HEK293 (cell line): ENCODE measurements around the gene CHRNE.

Experiments
- CTCF ChIA-PET: fragments of 350-600 bp; formaldehyde crosslinking; extraction: SDS; loops from one replicate; lab custom pipeline; 2021; ENCODE audit warnings: antibody characterized with exemption; lab: Yijun Ruan, JAX
- POLR2A ChIA-PET: fragments of 300-600 bp; formaldehyde crosslinking; extraction: SDS; loops from one replicate; lab custom pipeline; 2020; ENCODE audit warnings: antibody characterized with exemption, inconsistent platforms; lab: Yijun Ruan, JAX
- H3K27ac ChIP-seq: fragments of 200-500 bp; sonication (Bioruptor generic); 2 replicates; pipeline ENCODE4 v1.5.1; 2014; ENCODE audit warnings: low read depth, low read length, control low read depth, inconsistent platforms; ENCODE audit errors: extremely low read depth
- H3K36me3 ChIP-seq, 2 experiments: fragments of 200-500 bp in 1 of 2; sonication (Bioruptor generic) in 1 of 2; 1 replicate in 1 of 2; 2 replicates in 1 of 2; pipeline ENCODE4 v1.5.1; 2014 to 2017; ENCODE audit warnings: inconsistent platforms in 2 of 2, low read length in 2 of 2; ENCODE audit not compliant: control insufficient read depth in 2 of 2, insufficient read depth in 1 of 2
- H3K4me1 ChIP-seq: fragments of 200-500 bp; sonication (Bioruptor generic); 2 replicates; pipeline ENCODE4 v1.5.1; 2014; ENCODE audit warnings: mild to moderate bottlenecking, low read length, inconsistent platforms; ENCODE audit not compliant: control insufficient read depth, insufficient read depth
- H3K4me3 ChIP-seq: 2 replicates; pipeline ENCODE4 v1.5.1; 2011; ENCODE audit warnings: low read depth, mild to moderate bottlenecking, control low read depth, low read length, moderate library complexity
- H3K9me3 ChIP-seq: fragments of 200-500 bp; sonication (Bioruptor generic); 2 replicates; pipeline ENCODE4 v1.5.1; 2014; ENCODE audit warnings: low read depth, low read length, inconsistent platforms; ENCODE audit not compliant: control insufficient read depth, insufficient read depth
- CTCF ChIP-seq: fragments of 450-650 bp; formaldehyde crosslinking; IDR thresholded peaks from 2 replicates; pipeline ENCODE4 v1.5.1; 2016; ENCODE audit warnings: missing biosample characterization, missing genetic modification characterization
- EGR2 ChIP-seq: fragments of 450-650 bp; formaldehyde crosslinking; IDR thresholded peaks from 2 replicates; pipeline ENCODE4 v1.5.1; 2016; ENCODE audit warnings: low read depth, missing biosample characterization, missing genetic modification characterization
- GLIS1 ChIP-seq: fragments of 450-650 bp; formaldehyde crosslinking; IDR thresholded peaks from 2 replicates; pipeline ENCODE4 v1.5.1; 2016; ENCODE audit warnings: missing biosample characterization, missing genetic modification characterization
- ZBTB44 ChIP-seq: fragments of 450-650 bp; IDR thresholded peaks from 2 replicates; pipeline ENCODE4 v1.5.1; 2018; ENCODE audit warnings: missing biosample characterization, mild to moderate bottlenecking, missing genetic modification characterization
- ZBTB8A ChIP-seq: fragments of 450-650 bp; formaldehyde crosslinking; IDR thresholded peaks from 2 replicates; pipeline ENCODE4 v1.5.1; 2016; ENCODE audit warnings: missing biosample characterization, missing genetic modification characterization
- ZFHX2 ChIP-seq: fragments of 450-650 bp; formaldehyde crosslinking; conservative IDR thresholded peaks from 2 replicates; pipeline ENCODE4 v1.5.1; 2016; ENCODE audit warnings: missing biosample characterization, missing genetic modification characterization
- ZIC2 ChIP-seq: fragments of 450-650 bp; formaldehyde crosslinking; IDR thresholded peaks from 2 replicates; pipeline ENCODE4 v1.5.1; 2016; ENCODE audit warnings: missing biosample characterization, missing genetic modification characterization
- ZNF132 ChIP-seq: fragments of 450-650 bp; formaldehyde crosslinking; IDR thresholded peaks from 2 replicates; pipeline ENCODE4 v1.5.1; 2017; ENCODE audit warnings: missing biosample characterization, missing genetic modification characterization, borderline replicate concordance
- ZNF175 ChIP-seq: fragments of 450-650 bp; formaldehyde crosslinking; IDR thresholded peaks from 2 replicates; pipeline ENCODE4 v1.5.1; 2016; ENCODE audit warnings: missing biosample characterization, missing genetic modification characterization
- ZNF292 ChIP-seq: fragments of 450-650 bp; formaldehyde crosslinking; IDR thresholded peaks from 2 replicates; pipeline ENCODE4 v1.5.1; 2016; ENCODE audit warnings: low read depth, missing biosample characterization, missing genetic modification characterization, borderline replicate concordance
- ZNF335 ChIP-seq: fragments of 450-650 bp; formaldehyde crosslinking; conservative IDR thresholded peaks from 2 replicates; pipeline ENCODE4 v1.5.1; 2016; ENCODE audit warnings: missing biosample characterization, missing genetic modification characterization
- ZNF362 ChIP-seq: fragments of 450-650 bp; formaldehyde crosslinking; IDR thresholded peaks from 2 replicates; pipeline ENCODE4 v1.5.1; 2016; ENCODE audit warnings: missing biosample characterization, missing genetic modification characterization
- ZNF48 ChIP-seq: fragments of 450-650 bp; formaldehyde crosslinking; IDR thresholded peaks from 2 replicates; pipeline ENCODE4 v1.5.1; 2016; ENCODE audit warnings: missing biosample characterization, missing genetic modification characterization
- ZNF624 ChIP-seq: fragments of 450-650 bp; formaldehyde crosslinking; IDR thresholded peaks from 2 replicates; pipeline ENCODE4 v1.5.1; 2017; ENCODE audit warnings: missing biosample characterization, missing genetic modification characterization
- ZNF76 ChIP-seq: fragments of 450-650 bp; formaldehyde crosslinking; IDR thresholded peaks from 2 replicates; pipeline ENCODE4; 2016; ENCODE audit warnings: low read depth, missing biosample characterization, missing genetic modification characterization, borderline replicate concordance
- ZNF843 ChIP-seq: fragments of 450-650 bp; formaldehyde crosslinking; IDR thresholded peaks from 2 replicates; pipeline ENCODE4 v1.5.1; 2016; ENCODE audit warnings: missing biosample characterization, missing genetic modification characterization

Gene CHRNE

GRCh38 chr17:4856271-4856936 lies 46.5 kb downstream of the CHRNE start:
- CTCF ChIA-PET: interaction anchor here (0.5 to 1.7 kb wide), 3 partner anchors 9 to 296 kb away, joined by 3 to 7 read pairs (median 3); partner anchors contain the start of gene GGT6
- Histone ChIP-seq H3K4me3 (no peak overlapping the region), H3K9me3 (no peaks in the 10 kb centered on the region), H3K4me1 (peaks cover 4% of the 10 kb centered on the region; the same call in 1 of the 2 replicates), H3K36me3 (peaks cover 0 to 21% of the 10 kb centered on the region in 2 experiments; a peak in 2 of 3 replicates)
- TF ChIP-seq ZNF292 (tag by site-specific recombination) (no peak), ZNF76 (tag by site-specific recombination) (no peak), EGR2 (tag by site-specific recombination) (peak; percentile 74), GLIS1 (tag by site-specific recombination) (0 out of 2 replicates have a peak, but pooled peaks have one; percentile 24), ZFHX2 (peak; percentile 52), ZNF175 (tag by site-specific recombination) (no peak), ZNF132 (tag by site-specific recombination) (no peak), ZNF843 (tag by site-specific recombination) (no peak), ZBTB8A (tag by site-specific recombination) (no peak), ZNF335 (no peak), ZBTB44 (tag by site-specific recombination) (no peak), CTCF (tag by site-specific recombination) (no peak), ZNF48 (tag by site-specific recombination) (no peak), ZNF624 (tag by site-specific recombination) (no peak)
- TF ChIP-seq, all 188 proteins: peak for 3
- POLR2A ChIA-PET: no interaction called here
- H3K27ac ChIP-seq: no peak overlapping the region

- H3K4me3 ChIP-seq: no peak overlapping the region
- CTCF ChIA-PET: interaction anchor here (0.6 kb wide), 1 partner anchor 65 kb away, joined by 3 read pairs; the partner anchor contains the start of gene GLTPD2
- peaks cover 4% of the 10 kb centered on the region; the same call in 1 of the 2 replicates for H3K4me1 ChIP-seq
- H3K36me3 ChIP-seq: peaks cover 0 to 5% of the 10 kb centered on the region in 2 experiments; a peak in 2 of 3 replicates
- POLR2A ChIA-PET: interaction anchor here (0.6 to 0.9 kb wide), 2 partner anchors 13 to 23 kb away, joined by 3 to 5 read pairs; no protein-coding TSS in a partner anchor
- H3K27ac ChIP-seq: peak overlapping the region; percentile 31; the same call in 1 of the 2 replicates
- no peaks in the 10 kb centered on the region for H3K9me3 ChIP-seq
- peak; percentile 31; the same call in 1 of the 2 replicates for TF ChIP-seq ZIC2
- no peak for TF ChIP-seq ZNF362
These were observed 48.7 kb downstream of the CHRNE start for GRCh38 chr17:4854111-4854681.
